SK-N-SH treated with all-trans-retinoic acid at 6 μM for 48 hours (cell line): ENCODE data around the gene ZNF700.

ENCODE experiments used
- CREB5 ChIP-seq: fragments of 250-450 bp; sonication (Bioruptor Pico); IDR thresholded peaks from 2 replicates; pipeline ENCODE4 v1.5.1; 2020; ENCODE audit warnings: low read depth, mild to moderate bottlenecking, moderate library complexity
- CSDC2 ChIP-seq: fragments of 250-450 bp; sonication (Bioruptor Pico); IDR thresholded peaks from 2 replicates; pipeline ENCODE4 v1.5.0; 2020; ENCODE audit warnings: mild to moderate bottlenecking, moderate library complexity
- ESRRG ChIP-seq: fragments of 250-450 bp; sonication (Bioruptor Pico); IDR thresholded peaks from 2 replicates; pipeline ENCODE4 v1.6.1; 2021; ENCODE audit warnings: mild to moderate bottlenecking
- GLIS3 ChIP-seq: fragments of 250-450 bp; sonication (Bioruptor Pico); IDR thresholded peaks from 2 replicates; pipeline ENCODE4 v1.5.0; 2020; ENCODE audit warnings: mild to moderate bottlenecking, moderate library complexity
- OSR1 ChIP-seq: fragments of 250-450 bp; sonication (Bioruptor Pico); IDR thresholded peaks from 2 replicates; pipeline ENCODE4 v1.8.0; 2022; ENCODE audit warnings: moderate library complexity, mild to moderate bottlenecking, inconsistent platforms
- PATZ1 ChIP-seq: fragments of 250-450 bp; sonication (Bioruptor Pico); IDR thresholded peaks from 2 replicates; pipeline ENCODE4 v1.8.0; 2020; ENCODE audit warnings: mild to moderate bottlenecking, moderate library complexity, borderline replicate concordance
- SNAI2 ChIP-seq: fragments of 250-450 bp; sonication (Bioruptor Pico); IDR thresholded peaks from 2 replicates; pipeline ENCODE4 v1.5.0; 2020; ENCODE audit warnings: mild to moderate bottlenecking, moderate library complexity
- TCF4 ChIP-seq: fragments of 250-450 bp; sonication (Bioruptor Pico); IDR thresholded peaks from 2 replicates; pipeline ENCODE4 v1.8.0; 2021; ENCODE audit warnings: mild to moderate bottlenecking, moderate library complexity, borderline replicate concordance
- TOX ChIP-seq: fragments of 250-450 bp; sonication (Bioruptor Pico); IDR thresholded peaks from 2 replicates; pipeline ENCODE4 v1.8.0; 2021; ENCODE audit warnings: mild to moderate bottlenecking, moderate library complexity, borderline replicate concordance
- TSHZ2 ChIP-seq: fragments of 250-450 bp; sonication (Bioruptor Pico); IDR thresholded peaks from 2 replicates; pipeline ENCODE4 v1.5.0; 2020; ENCODE audit warnings: mild to moderate bottlenecking, moderate library complexity
- ZC3H10 ChIP-seq: fragments of 250-450 bp; sonication (Bioruptor Pico); IDR thresholded peaks from 2 replicates; pipeline ENCODE4 v1.5.1; 2021; ENCODE audit warnings: mild to moderate bottlenecking, moderate library complexity
- ZFP3 ChIP-seq: fragments of 250-450 bp; sonication (Bioruptor Pico); IDR thresholded peaks from 2 replicates; pipeline ENCODE4 v1.5.0; 2020; ENCODE audit warnings: mild to moderate bottlenecking, moderate library complexity
- ZFP30 ChIP-seq: fragments of 450-650 bp; formaldehyde crosslinking; IDR thresholded peaks from 2 replicates; pipeline ENCODE4 v1.5.0; 2022; ENCODE audit warnings: mild to moderate bottlenecking, moderate library complexity
- ZNF70 ChIP-seq: fragments of 450-650 bp; formaldehyde crosslinking; IDR thresholded peaks from 2 replicates; pipeline ENCODE4 v1.5.0; 2020; ENCODE audit warnings: mild to moderate bottlenecking, moderate library complexity

GRCh38 chr19:11986754-11987153 lies 61.8 kb downstream of the ZNF700 start:
- TF ChIP-seq PATZ1 (CRISPR knock-in tag) (no peak), ZC3H10 (CRISPR knock-in tag) (no peak), ZFP3 (CRISPR knock-in tag) (no peak), GLIS3 (CRISPR knock-in tag) (no peak), TSHZ2 (CRISPR knock-in tag) (no peak), ZFP30 (no peak), TOX (CRISPR knock-in tag) (no peak), CREB5 (CRISPR knock-in tag) (no peak), OSR1 (CRISPR knock-in tag) (no peak), ZNF70 (CRISPR knock-in tag) (no peak), ESRRG (no peak), CSDC2 (CRISPR knock-in tag) (no peak), SNAI2 (CRISPR knock-in tag) (no peak), TCF4 (CRISPR knock-in tag) (no peak)
